Measurements from ENCODE around the gene ALDH3A1.

ALDH3A1 gene

GRCh38 chr17:19705771-19706770 is 42.0 kb downstream of the ALDH3A1 start:
- TF ChIP-seq CTCF (IDR thresholded peaks at IDR 0.05; ENCODE audit: borderline replicate concordance, insufficient read depth, low read depth, low read length), result no peak
- H3K4me3 ChIP-seq (ENCODE audit: low read depth, low read length), result no peak overlapping the region

- H3K4me3 ChIP-seq (ENCODE audit: low read depth, low read length), result no peak overlapping the region
- TF ChIP-seq CTCF (IDR thresholded peaks at IDR 0.05; ENCODE audit: borderline replicate concordance, insufficient read depth, low read depth, low read length), result no peak
These were observed 42.9 kb downstream of the ALDH3A1 start for GRCh38 chr17:19705201-19705600.

- H3K4me3 ChIP-seq (ENCODE audit: low read depth, low read length), result no peak overlapping the region
- no peak for TF ChIP-seq CTCF (IDR thresholded peaks at IDR 0.05; ENCODE audit: borderline replicate concordance, insufficient read depth, low read depth, low read length)
These were observed 44.1 kb downstream of the ALDH3A1 start for GRCh38 chr17:19703828-19704613.

- TF ChIP-seq CTCF (IDR thresholded peaks at IDR 0.05; ENCODE audit: borderline replicate concordance, insufficient read depth, low read depth, low read length), result no peak
- H3K4me3 ChIP-seq (ENCODE audit: low read depth, low read length), result no peak overlapping the region
These were observed 44.8 kb downstream of the ALDH3A1 start for GRCh38 chr17:19703106-19703827.

- no peak for TF ChIP-seq CTCF (IDR thresholded peaks at IDR 0.05; ENCODE audit: borderline replicate concordance, insufficient read depth, low read depth, low read length)
- no peak overlapping the region for H3K4me3 ChIP-seq (ENCODE audit: low read depth, low read length)
These were observed 45.9 kb downstream of the ALDH3A1 start for GRCh38 chr17:19702217-19702641.
